Mammary epithelial cell (primary cell): ENCODE data around the gene TMEM167A.

ENCODE experiments used
- EZH2 ChIP-seq: IDR thresholded peaks from 2 replicates; pipeline ENCODE4 v1.6.1; 2012; ENCODE audit warnings: low read length, inconsistent platforms, borderline replicate concordance
- TF ChIP-seq, protein P1 (sequence below), 2 donors: IDR thresholded peaks in 1 of 2; conservative IDR thresholded peaks in 1 of 2; 2 replicates each; pipeline ENCODE4 v1.5.1; 2011 to 2012; ENCODE audit warnings: inconsistent platforms in 2 of 2, low read length in 2 of 2, mild to moderate bottlenecking in 2 of 2, control low read depth in 1 of 2, low read depth in 1 of 2; ENCODE audit not compliant: insufficient read depth in 1 of 2; ENCODE audit errors: extremely low read depth in 1 of 2

DNA sequence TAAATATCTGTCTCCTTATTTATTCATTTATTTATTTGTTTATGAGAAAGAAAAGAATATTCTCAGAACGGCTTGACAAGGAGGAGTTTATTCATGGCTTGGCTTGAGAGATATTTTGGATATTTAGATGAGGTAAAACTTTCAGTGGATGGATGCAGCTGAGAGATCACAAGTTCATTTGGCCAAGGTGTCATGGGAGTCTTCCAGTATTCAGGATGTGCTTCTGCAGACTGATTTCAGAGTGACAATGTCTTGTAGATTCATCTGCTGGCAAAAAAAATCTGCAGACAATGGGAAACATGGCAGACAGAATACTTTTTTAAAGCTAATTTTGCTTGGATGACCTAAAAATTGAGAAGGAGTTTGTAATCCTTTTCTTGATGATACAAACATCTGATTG lies 38.6 kb upstream of the TMEM167A start:
- TF ChIP-seq, protein P1, sequence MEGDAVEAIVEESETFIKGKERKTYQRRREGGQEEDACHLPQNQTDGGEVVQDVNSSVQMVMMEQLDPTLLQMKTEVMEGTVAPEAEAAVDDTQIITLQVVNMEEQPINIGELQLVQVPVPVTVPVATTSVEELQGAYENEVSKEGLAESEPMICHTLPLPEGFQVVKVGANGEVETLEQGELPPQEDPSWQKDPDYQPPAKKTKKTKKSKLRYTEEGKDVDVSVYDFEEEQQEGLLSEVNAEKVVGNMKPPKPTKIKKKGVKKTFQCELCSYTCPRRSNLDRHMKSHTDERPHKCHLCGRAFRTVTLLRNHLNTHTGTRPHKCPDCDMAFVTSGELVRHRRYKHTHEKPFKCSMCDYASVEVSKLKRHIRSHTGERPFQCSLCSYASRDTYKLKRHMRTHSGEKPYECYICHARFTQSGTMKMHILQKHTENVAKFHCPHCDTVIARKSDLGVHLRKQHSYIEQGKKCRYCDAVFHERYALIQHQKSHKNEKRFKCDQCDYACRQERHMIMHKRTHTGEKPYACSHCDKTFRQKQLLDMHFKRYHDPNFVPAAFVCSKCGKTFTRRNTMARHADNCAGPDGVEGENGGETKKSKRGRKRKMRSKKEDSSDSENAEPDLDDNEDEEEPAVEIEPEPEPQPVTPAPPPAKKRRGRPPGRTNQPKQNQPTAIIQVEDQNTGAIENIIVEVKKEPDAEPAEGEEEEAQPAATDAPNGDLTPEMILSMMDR (conservative IDR thresholded peaks at IDR 0.05 in 1 of 2, IDR thresholded peaks at IDR 0.05 in 1 of 2; ENCODE audit: extremely low read depth in 1 of 2, insufficient read depth in 1 of 2, low read depth in 1 of 2, low read length in 2 of 2): no peak
- no peak for TF ChIP-seq EZH2
